Measurements from ENCODE around the gene SPRY1.

DNA sequence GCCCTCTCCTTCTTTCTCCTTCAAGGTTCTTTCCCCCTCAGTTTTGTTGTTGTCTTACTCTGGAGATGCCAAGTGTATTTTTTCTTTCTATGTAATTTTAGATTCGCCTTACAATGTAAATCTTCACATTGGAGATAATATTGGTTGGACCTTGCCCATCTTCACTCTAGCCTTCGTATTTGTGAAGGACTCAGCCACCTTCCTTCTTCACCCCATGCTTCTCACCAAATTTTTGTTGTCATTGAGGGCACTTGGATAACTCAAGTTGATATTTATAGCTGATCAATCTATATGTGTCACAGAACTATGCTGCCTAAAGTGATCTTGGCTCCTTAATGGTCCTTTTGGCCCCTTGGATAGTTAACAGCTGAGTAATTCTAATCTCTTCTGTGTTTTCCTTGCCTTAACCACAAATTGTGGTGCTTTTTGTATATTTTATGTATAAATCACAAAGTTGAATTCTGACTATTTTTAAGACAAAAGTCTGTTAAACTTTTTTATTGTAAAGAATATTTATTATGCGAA is 6.5 kb downstream of the SPRY1 start:
- no peak for TF ChIP-seq POLR2A (IDR thresholded peaks at IDR 0.05)
- TF ChIP-seq, protein P1, sequence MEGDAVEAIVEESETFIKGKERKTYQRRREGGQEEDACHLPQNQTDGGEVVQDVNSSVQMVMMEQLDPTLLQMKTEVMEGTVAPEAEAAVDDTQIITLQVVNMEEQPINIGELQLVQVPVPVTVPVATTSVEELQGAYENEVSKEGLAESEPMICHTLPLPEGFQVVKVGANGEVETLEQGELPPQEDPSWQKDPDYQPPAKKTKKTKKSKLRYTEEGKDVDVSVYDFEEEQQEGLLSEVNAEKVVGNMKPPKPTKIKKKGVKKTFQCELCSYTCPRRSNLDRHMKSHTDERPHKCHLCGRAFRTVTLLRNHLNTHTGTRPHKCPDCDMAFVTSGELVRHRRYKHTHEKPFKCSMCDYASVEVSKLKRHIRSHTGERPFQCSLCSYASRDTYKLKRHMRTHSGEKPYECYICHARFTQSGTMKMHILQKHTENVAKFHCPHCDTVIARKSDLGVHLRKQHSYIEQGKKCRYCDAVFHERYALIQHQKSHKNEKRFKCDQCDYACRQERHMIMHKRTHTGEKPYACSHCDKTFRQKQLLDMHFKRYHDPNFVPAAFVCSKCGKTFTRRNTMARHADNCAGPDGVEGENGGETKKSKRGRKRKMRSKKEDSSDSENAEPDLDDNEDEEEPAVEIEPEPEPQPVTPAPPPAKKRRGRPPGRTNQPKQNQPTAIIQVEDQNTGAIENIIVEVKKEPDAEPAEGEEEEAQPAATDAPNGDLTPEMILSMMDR (IDR thresholded peaks at IDR 0.05), result no peak
